NT2/D1 (cell line): ENCODE results near the gene DMAC2L.
"Not testable (repeated sequence)": the region's sequence is repeated elsewhere in the genome, so short reads cannot be mapped to it uniquely, and the experiment has no call there.

Source experiments
- DNase-seq: peaks from one replicate; pipeline ENCODE4 v3.0.0-alpha.2; 2011; ENCODE audit warnings: low read depth, low spot score
- H3K27me3 ChIP-seq: 2 replicates; pipeline ENCODE4 v1.6.0; 2011; ENCODE audit warnings: mild to moderate bottlenecking; ENCODE audit not compliant: insufficient read length, insufficient read depth
- H3K36me3 ChIP-seq: 2 replicates; pipeline ENCODE4 v1.6.1; 2011; ENCODE audit warnings: mild to moderate bottlenecking, low read length, mixed read lengths; ENCODE audit not compliant: insufficient read depth, insufficient read length
- H3K4me1 ChIP-seq: 2 replicates; pipeline ENCODE4 v1.5.1; 2011; ENCODE audit not compliant: insufficient read depth, insufficient read length
- H3K4me3 ChIP-seq: 2 replicates; pipeline ENCODE4 v1.5.1; 2011; ENCODE audit warnings: low read depth; ENCODE audit not compliant: insufficient read length
- H3K9ac ChIP-seq: 2 replicates; pipeline ENCODE4 v1.6.0; 2011; ENCODE audit warnings: low read depth; ENCODE audit not compliant: insufficient read length
- H3K9me3 ChIP-seq: 2 replicates; pipeline ENCODE4 v1.5.1; 2011; ENCODE audit warnings: mild to moderate bottlenecking, low read length; ENCODE audit not compliant: insufficient read depth
- SUZ12 ChIP-seq: IDR thresholded peaks from 2 replicates; pipeline ENCODE4 v1.6.1; 2011; ENCODE audit not compliant: insufficient read length, insufficient read depth; ENCODE audit errors: extremely low read depth
- YY1 ChIP-seq: IDR thresholded peaks from 2 replicates; pipeline ENCODE4 v1.6.1; 2011; ENCODE audit not compliant: insufficient read length, insufficient read depth
- ZNF274 ChIP-seq: IDR thresholded peaks from 2 replicates; pipeline ENCODE4 v1.6.1; 2011; ENCODE audit warnings: mild to moderate bottlenecking, low read depth, low read length

DMAC2L gene

DNA sequence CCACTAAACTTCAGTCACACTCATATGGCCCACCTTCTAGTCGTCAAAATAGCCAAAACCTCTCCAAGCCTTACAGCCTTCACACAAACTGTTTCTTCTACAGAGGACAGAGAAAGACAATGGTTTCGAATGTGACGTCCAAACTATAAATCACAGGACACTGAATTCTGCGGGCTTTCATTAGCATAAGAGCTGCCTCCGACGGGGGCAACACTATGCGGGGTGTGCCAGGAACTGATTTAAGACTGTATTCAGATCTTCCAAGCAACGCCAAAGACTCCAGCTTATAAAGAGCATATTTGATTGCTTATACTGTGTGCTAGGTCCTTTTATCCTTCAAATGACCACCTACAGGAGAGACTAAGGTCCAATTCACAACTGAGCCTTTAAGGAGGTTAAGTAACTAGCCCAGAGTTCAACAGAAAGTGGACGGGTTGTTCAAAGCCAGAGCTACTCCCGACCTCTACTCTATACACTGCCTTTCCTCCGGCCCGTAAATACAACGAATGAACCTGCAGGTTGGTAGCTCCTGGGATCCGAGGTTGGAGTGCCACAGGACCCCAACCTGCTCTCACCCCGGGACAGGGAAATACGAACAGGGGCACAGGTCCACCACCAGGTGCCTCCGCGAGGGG, 670 bp upstream of the DMAC2L start:
- H3K4me3 ChIP-seq = peak overlapping the region; percentile 84
- no peak for DNase-seq
- H3K9me3 ChIP-seq = peaks cover 7% of the 10 kb centered on the region; the same call in 1 of the 2 replicates
- H3K4me1 ChIP-seq = no peaks in the 10 kb centered on the region
- H3K36me3 ChIP-seq = no peaks in the 10 kb centered on the region
- H3K27me3 ChIP-seq = no peaks in the 10 kb centered on the region
- TF ChIP-seq ZNF274 (no peak), YY1 (no peak), SUZ12 (no peak)
- H3K9ac ChIP-seq = peak overlapping the region; percentile 84

DNA sequence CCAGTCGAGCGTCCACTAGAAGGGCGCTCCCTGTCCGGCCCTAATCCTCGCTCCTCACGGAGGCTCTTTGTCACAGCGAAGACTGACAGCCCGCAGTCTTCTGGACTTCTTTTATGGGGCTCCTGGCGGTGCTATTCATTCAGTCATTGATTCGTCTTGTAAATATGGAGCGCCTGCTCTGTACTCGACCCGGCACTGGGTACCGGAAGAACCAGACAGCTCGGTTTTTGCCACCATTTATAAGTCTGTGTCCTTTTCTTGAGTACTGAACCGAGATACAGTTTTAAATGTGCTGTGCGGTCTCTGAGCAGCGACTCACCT, 570 bp downstream of the DMAC2L start:
- H3K9ac ChIP-seq = peak overlapping the region; percentile 80
- DNase-seq = no peak
- H3K9me3 ChIP-seq = peaks cover 7% of the 10 kb centered on the region; the same call in 1 of the 2 replicates
- no peaks in the 10 kb centered on the region for H3K27me3 ChIP-seq
- H3K4me3 ChIP-seq = peak overlapping the region; percentile 57
- TF ChIP-seq SUZ12 (no peak), ZNF274 (no peak), YY1 (no peak)
- no peaks in the 10 kb centered on the region for H3K4me1 ChIP-seq
- H3K36me3 ChIP-seq = no peaks in the 10 kb centered on the region

GRCh38 chr14:50314098-50314497, 2.0 kb downstream of the DMAC2L start:
- not testable (repeated sequence) for H3K9ac ChIP-seq, H3K9me3 ChIP-seq, DNase-seq, H3K27me3 ChIP-seq, H3K4me3 ChIP-seq, H3K4me1 ChIP-seq, H3K36me3 ChIP-seq

DNA sequence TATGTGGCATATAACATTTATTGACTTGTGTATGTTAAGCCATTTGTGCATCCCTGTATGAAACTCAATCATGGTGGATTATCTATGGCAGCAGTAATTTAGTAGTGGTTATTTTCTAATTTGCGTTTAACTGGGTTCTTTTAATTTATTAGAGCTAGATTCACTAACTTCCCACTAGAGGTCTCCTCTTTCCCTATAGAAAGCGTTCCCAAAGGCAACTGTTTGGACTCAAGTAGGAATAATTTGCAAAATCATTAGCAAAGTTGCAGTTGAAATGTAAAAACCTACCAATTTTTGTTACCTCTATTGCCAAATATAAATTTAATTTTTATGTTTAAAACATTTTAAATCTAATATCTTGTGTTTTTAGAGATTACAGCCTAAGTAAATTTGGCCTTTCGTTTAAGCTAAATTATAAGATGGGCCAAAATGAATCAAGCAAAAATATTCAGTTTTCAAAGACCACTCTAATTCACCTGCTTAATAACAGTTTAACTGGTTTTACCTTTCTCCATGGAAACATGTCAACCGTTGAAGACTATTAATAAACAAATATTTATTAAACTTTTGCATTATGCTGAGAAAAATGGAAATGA, 6.0 kb downstream of the DMAC2L start:
- peaks cover 3% of the 10 kb centered on the region for H3K36me3 ChIP-seq
- no peaks in the 10 kb centered on the region for H3K4me1 ChIP-seq
- H3K4me3 ChIP-seq = no peak overlapping the region
- H3K9ac ChIP-seq = no peak overlapping the region
- peaks cover 7% of the 10 kb centered on the region; the same call in 1 of the 2 replicates for H3K9me3 ChIP-seq
- no peak for DNase-seq
- TF ChIP-seq SUZ12 = no peak
- TF ChIP-seq ZNF274 = no peak
- TF ChIP-seq YY1 = no peak
- H3K27me3 ChIP-seq = no peaks in the 10 kb centered on the region

GRCh38 chr14:50319293-50319692, 7.2 kb downstream of the DMAC2L start:
- H3K36me3 ChIP-seq = peaks cover 9% of the 10 kb centered on the region
- H3K9ac ChIP-seq = no peak overlapping the region
- no peak for DNase-seq
- H3K9me3 ChIP-seq = peaks cover 2% of the 10 kb centered on the region; the same call in 1 of the 2 replicates
- TF ChIP-seq YY1 (no peak), ZNF274 (no peak), SUZ12 (no peak)
- H3K4me1 ChIP-seq = no peaks in the 10 kb centered on the region
- no peaks in the 10 kb centered on the region for H3K27me3 ChIP-seq
- H3K4me3 ChIP-seq = no peak overlapping the region

DNA sequence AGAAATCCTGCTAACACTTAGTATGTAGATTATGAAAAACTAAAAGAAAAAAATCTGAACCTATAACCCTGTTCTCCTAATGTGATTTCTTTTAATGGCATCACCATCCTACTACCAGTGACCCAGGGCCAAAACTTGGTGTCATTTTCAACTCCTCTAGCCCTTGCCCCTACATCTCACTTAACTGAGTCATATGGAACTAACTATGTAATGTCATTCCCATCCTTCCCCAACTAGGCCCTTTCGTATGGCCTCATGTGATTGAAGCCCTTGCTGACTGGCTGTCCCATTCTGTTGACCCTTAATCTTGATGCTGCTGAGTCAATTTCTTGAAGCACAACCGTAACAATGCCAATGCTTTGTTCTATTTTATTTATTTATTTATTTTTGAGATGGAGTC, 7.6 kb downstream of the DMAC2L start:
- H3K36me3 ChIP-seq = peaks cover 13% of the 10 kb centered on the region
- no peak overlapping the region for H3K4me3 ChIP-seq
- TF ChIP-seq YY1 (no peak), SUZ12 (no peak), ZNF274 (no peak)
- no peak for DNase-seq
- no peak overlapping the region for H3K9ac ChIP-seq
- H3K4me1 ChIP-seq = no peaks in the 10 kb centered on the region
- no peaks in the 10 kb centered on the region for H3K27me3 ChIP-seq
- no peaks in the 10 kb centered on the region for H3K9me3 ChIP-seq

- TF ChIP-seq YY1 (no peak), SUZ12 (no peak), ZNF274 (no peak)
- no peak overlapping the region for H3K9ac ChIP-seq
- H3K36me3 ChIP-seq = peaks cover 13% of the 10 kb centered on the region
- H3K4me3 ChIP-seq = no peak overlapping the region
- no peak for DNase-seq
- no peaks in the 10 kb centered on the region for H3K9me3 ChIP-seq
- H3K4me1 ChIP-seq = no peaks in the 10 kb centered on the region
- no peaks in the 10 kb centered on the region for H3K27me3 ChIP-seq
These were observed 8.2 kb downstream of the DMAC2L start for GRCh38 chr14:50320283-50320682.
